GM12892 (cell line): Measurements from ENCODE around the gene ADM2.

Experiments used
- POLR2A ChIP-seq: IDR thresholded peaks from 2 replicates; pipeline ENCODE4 v1.6.1; 2011; ENCODE audit warnings: low read depth, low read length, control low read depth
- POLR2AphosphoS5 ChIP-seq: IDR thresholded peaks from 2 replicates; pipeline ENCODE4 v1.6.1; 2011; ENCODE audit warnings: low read depth, low read length, control low read depth

GRCh38 chr22:50489363-50490243 is 8.3 kb downstream of the ADM2 start:
- no peak for TF ChIP-seq POLR2A
- TF ChIP-seq POLR2AphosphoS5: no peak
